CD4-positive, alpha-beta T cell (primary cell): ENCODE data around the gene ARHGEF2. TPM values are rescaled to one million over a fixed set of nuclear protein-coding genes. Genes with fewer than 3 reads are reported as not detected.
A peak's percentile ranks its signal among the peaks of the same experiment; 100 is the strongest.

ENCODE experiments used
- ATAC-seq: fragments of 200-7000 bp; cut with Tn5 transposase; one replicate; pipeline ENCODE4 v1.10.0; 2022; ENCODE audit warnings: mild to moderate bottlenecking; ENCODE audit not compliant: poor library complexity
- CTCF ChIA-PET: fragments of 350-600 bp; sonication (Branson Sonifier 250); formaldehyde crosslinking; loops from one replicate; lab custom pipeline; 2021; ENCODE audit warnings: antibody characterized with exemption, inconsistent platforms; lab: Charles Lee
- POLR2A ChIA-PET: fragments of 350-600 bp; sonication (Branson Sonifier 250); formaldehyde crosslinking; loops from one replicate; lab custom pipeline; 2021; ENCODE audit warnings: antibody characterized with exemption, inconsistent platforms; lab: Charles Lee
- DNase-seq, 14 experiments: peaks; one replicate each; pipeline ENCODE4 v3.0.0-alpha.2; 2013 to 2020; ENCODE audit warnings: mixed read lengths in 2 of 14
- H3K27ac ChIP-seq, 2 donors: one replicate each; pipeline versions ENCODE4 v1.5.1 to v1.7.0; 2013; ENCODE audit warnings: low read length in 2 of 2, low read depth in 1 of 2, mild to moderate bottlenecking in 1 of 2
- H3K27me3 ChIP-seq, 2 experiments: 1 replicate in 1 of 2; 2 replicates in 1 of 2; pipeline versions ENCODE4 v1.6.1 to v1.7.0; 2013; ENCODE audit warnings: low read length in 2 of 2, control low read depth in 1 of 2, mild to moderate bottlenecking in 1 of 2, moderate library complexity in 1 of 2; ENCODE audit not compliant: insufficient read depth in 2 of 2, control insufficient read depth in 1 of 2
- H3K36me3 ChIP-seq: one replicate; pipeline ENCODE4 v1.6.1; 2013; ENCODE audit warnings: low read length, control low read depth; ENCODE audit not compliant: insufficient read depth
- H3K4me1 ChIP-seq: one replicate; pipeline ENCODE4 v1.6.1; 2013; ENCODE audit warnings: low read length, control low read depth; ENCODE audit not compliant: insufficient read depth
- H3K4me3 ChIP-seq: one replicate; pipeline ENCODE4 v1.5.1; 2013; ENCODE audit warnings: mild to moderate bottlenecking, low read length, moderate library complexity
- H3K9me3 ChIP-seq, 2 experiments: 1 replicate in 1 of 2; 2 replicates in 1 of 2; pipeline versions ENCODE4 v1.6.1 to v1.7.0; 2013; ENCODE audit warnings: low read length in 2 of 2, mild to moderate bottlenecking in 2 of 2, control low read depth in 1 of 2, moderate library complexity in 1 of 2; ENCODE audit not compliant: control insufficient read depth in 1 of 2, insufficient read depth in 1 of 2
- H3K27ac Mint-ChIP-seq: one replicate; pipeline ENCODE4 v1.8.0; 2020; ENCODE audit warnings: mixed read lengths
- H3K27me3 Mint-ChIP-seq: one replicate; pipeline ENCODE4 v1.8.0; 2021; ENCODE audit warnings: mixed read lengths
- H3K36me3 Mint-ChIP-seq: one replicate; pipeline ENCODE4 v1.8.0; 2021; ENCODE audit warnings: low read depth, mixed read lengths
- H3K4me1 Mint-ChIP-seq: one replicate; pipeline ENCODE4 v1.8.0; 2021; ENCODE audit warnings: low read depth, mixed read lengths
- H3K4me3 Mint-ChIP-seq: one replicate; pipeline ENCODE4 v1.8.0; 2020; ENCODE audit warnings: mild to moderate bottlenecking, mixed read lengths
- H3K9me3 Mint-ChIP-seq: one replicate; pipeline ENCODE4 v1.8.0; 2020; ENCODE audit warnings: mixed read lengths
- CTCF ChIP-seq: fragments of 200-600 bp; IDR thresholded peaks from one replicate; pipeline ENCODE4 v1.8.0; 2022; ENCODE audit warnings: antibody characterized with exemption, mild to moderate bottlenecking
- intact Hi-C, 2 experiments: fragments of 100-400 bp; cut with DNase I in 1 of 2; cut with micrococcal nuclease in 1 of 2; formaldehyde crosslinking; loops; one replicate each; pipeline versions ENCODE4 v1.15.1 to v1.9.0; 2023 to 2025; cut with DNase I, micrococcal nuclease
- total RNA-seq, 174 experiments: library from RNA in 2 of 174; stranded (reverse) in 2 of 174; gene quantifications; one replicate each; pipeline ENCODE4 v1.2.3 and lab custom pipeline; 2021 to 2026

Gene ARHGEF2
- total RNA-seq, 2 experiments from 2014 or later, result 54.8 to 62.4 TPM

- ChIA-PET POLR2A (interaction anchor here (0.8 to 1.4 kb wide), 5 partner anchors 11 to 241 kb away, joined by 3 to 4 read pairs (median 3); partner anchors contain the start of gene KHDC4), CTCF (interaction anchor here (0.9 kb wide), 1 partner anchor 61 kb away, joined by 3 read pairs; no protein-coding TSS in a partner anchor)
- Mint-ChIP-seq H3K27ac (peak overlapping the region; percentile 76), H3K9me3 (no peaks in the 10 kb centered on the region), H3K27me3 (no peaks in the 10 kb centered on the region), H3K36me3 (peaks cover 18% of the 10 kb centered on the region), H3K4me1 (peaks cover 24% of the 10 kb centered on the region), H3K4me3 (peak overlapping the region; percentile 38)
- intact Hi-C loops, result no loop called here
- peak overlapping the region in 1 of 2 donors; percentile 65 for H3K27ac ChIP-seq
- DNase-seq (peak in 5 of 14 experiments; percentile 6 to 76 (median 61)), ATAC-seq (peak; percentile 79)
- peaks cover 20% of the 10 kb centered on the region for H3K36me3 ChIP-seq
- peak overlapping the region; percentile 1 for H3K4me3 ChIP-seq
- no peaks in the 10 kb centered on the region for H3K9me3 ChIP-seq
- H3K27me3 ChIP-seq, result no peaks in the 10 kb centered on the region
- peaks cover 25% of the 10 kb centered on the region for H3K4me1 ChIP-seq
- no peak for TF ChIP-seq CTCF
Observed at GRCh38 chr1:156004843-156005584, 26.7 kb upstream of the ARHGEF2 start.

GRCh38 chr1:156003923-156004188 lies 25.5 kb upstream of the ARHGEF2 start:
- TF ChIP-seq CTCF, result no peak
- no peak overlapping the region for H3K4me3 Mint-ChIP-seq
- intact Hi-C loops, result no loop called here
- H3K36me3 ChIP-seq, result peaks cover 12% of the 10 kb centered on the region
- peaks cover 7% of the 10 kb centered on the region for H3K36me3 Mint-ChIP-seq
- ChIA-PET CTCF (interaction anchor here (1.0 kb wide), 1 partner anchor 14 kb away, joined by 3 read pairs; no protein-coding TSS in a partner anchor), POLR2A (interaction anchor here (0.6 to 1.4 kb wide), 3 partner anchors 12 to 242 kb away, joined by 3 to 4 read pairs (median 3); partner anchors contain the start of gene KHDC4)
- no peaks in the 10 kb centered on the region for H3K9me3 Mint-ChIP-seq
- H3K9me3 ChIP-seq, result no peaks in the 10 kb centered on the region
- peaks cover 25% of the 10 kb centered on the region for H3K4me1 ChIP-seq
- H3K27me3 Mint-ChIP-seq, result no peaks in the 10 kb centered on the region
- DNase-seq (no peak), ATAC-seq (no peak)
- no peak overlapping the region for H3K4me3 ChIP-seq
- peaks cover 24% of the 10 kb centered on the region for H3K4me1 Mint-ChIP-seq
- H3K27ac ChIP-seq, result no peak overlapping the region
- no peaks in the 10 kb centered on the region for H3K27me3 ChIP-seq
- H3K27ac Mint-ChIP-seq, result no peak overlapping the region

GRCh38 chr1:156002188-156002911 lies 24.0 kb upstream of the ARHGEF2 start:
- TF ChIP-seq CTCF, result no peak
- Mint-ChIP-seq H3K4me3 (no peak overlapping the region), H3K27me3 (no peaks in the 10 kb centered on the region), H3K4me1 (peaks cover 24% of the 10 kb centered on the region), H3K9me3 (no peaks in the 10 kb centered on the region), H3K27ac (no peak overlapping the region), H3K36me3 (no peaks in the 10 kb centered on the region)
- Histone ChIP-seq H3K27me3 (no peaks in the 10 kb centered on the region), H3K36me3 (peaks cover 7% of the 10 kb centered on the region), H3K9me3 (no peaks in the 10 kb centered on the region), H3K27ac (no peak overlapping the region), H3K4me1 (peaks cover 25% of the 10 kb centered on the region), H3K4me3 (no peak overlapping the region)
- intact Hi-C loops, result no loop called here
- CTCF ChIA-PET, result interaction anchor here (0.7 to 0.9 kb wide), 2 partner anchors 12 to 24 kb away, joined by 3 read pairs; partner anchors contain the start of gene ARHGEF2
- DNase-seq (no peak), ATAC-seq (no peak)
- POLR2A ChIA-PET, result no interaction called here
